ENCODE measurements around the gene NMNAT2. TPM values are rescaled to one million over a fixed set of nuclear protein-coding genes. Genes with fewer than 3 reads are reported as not detected.

NMNAT2 gene
- total RNA-seq, 4 donors from 2014 or later: 0.20 to 0.48 (median 0.27) TPM; not detected in 1

DNA sequence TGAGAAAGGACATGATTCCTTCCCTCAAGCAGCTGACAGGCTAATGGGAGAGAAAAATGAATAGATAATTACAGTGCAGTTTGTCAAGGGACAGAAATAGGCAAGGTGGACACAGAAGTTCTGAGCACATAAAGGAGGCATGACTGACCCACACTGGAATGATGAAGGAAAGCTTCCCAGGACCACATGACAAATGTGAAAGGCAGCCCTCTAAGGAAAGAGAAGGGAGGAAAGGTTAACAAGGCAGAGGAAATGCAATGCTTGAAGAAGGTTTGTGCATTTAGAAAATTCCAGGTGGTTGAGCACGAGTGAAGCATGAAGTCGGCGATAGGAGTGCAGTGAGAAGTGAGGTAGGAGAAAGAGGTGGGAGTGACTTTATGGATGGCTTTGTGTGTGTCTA lies 194.7 kb downstream of the NMNAT2 start:
- Histone ChIP-seq H3K4me1 (peaks cover 5 to 14% (median 9%) of the 10 kb centered on the region in 4 donors), H3K4me3 (no peak overlapping the region), H3K27me3 (no peaks in the 10 kb centered on the region), H3K36me3 (no peaks in the 10 kb centered on the region), H3K27ac (no peak overlapping the region), H3K9me3 (no peaks in the 10 kb centered on the region)
- WGBS, 2 donors (ENCODE audit: low coverage in 1 of 2): 92 to 100% methylated on average over 3 of the region's 3 CpGs
- DNase-seq: no peak
- intact Hi-C loops (cut with DNase I; ENCODE audit: low total_unique reads): no loop called here
- in situ Hi-C loops (cut with MboI; ENCODE audit: low pct_ligation_motif_present in 1 of 4, low pct_unique_long_range_greater_than_20kb in 1 of 4, low sequenced_read_pairs in 3 of 4): loop anchor here in 1 of 4 donors (10.0 kb wide), 1 partner anchor 259 kb away; no protein-coding TSS in a partner anchor
- TF ChIP-seq POLR2A (IDR thresholded peaks at IDR 0.05) (no peak), POLR2AphosphoS5 (IDR thresholded peaks at IDR 0.05) (no peak), EP300 (IDR thresholded peaks at IDR 0.05; ENCODE audit: low read depth) (no peak)
- TF ChIP-seq, protein P1, sequence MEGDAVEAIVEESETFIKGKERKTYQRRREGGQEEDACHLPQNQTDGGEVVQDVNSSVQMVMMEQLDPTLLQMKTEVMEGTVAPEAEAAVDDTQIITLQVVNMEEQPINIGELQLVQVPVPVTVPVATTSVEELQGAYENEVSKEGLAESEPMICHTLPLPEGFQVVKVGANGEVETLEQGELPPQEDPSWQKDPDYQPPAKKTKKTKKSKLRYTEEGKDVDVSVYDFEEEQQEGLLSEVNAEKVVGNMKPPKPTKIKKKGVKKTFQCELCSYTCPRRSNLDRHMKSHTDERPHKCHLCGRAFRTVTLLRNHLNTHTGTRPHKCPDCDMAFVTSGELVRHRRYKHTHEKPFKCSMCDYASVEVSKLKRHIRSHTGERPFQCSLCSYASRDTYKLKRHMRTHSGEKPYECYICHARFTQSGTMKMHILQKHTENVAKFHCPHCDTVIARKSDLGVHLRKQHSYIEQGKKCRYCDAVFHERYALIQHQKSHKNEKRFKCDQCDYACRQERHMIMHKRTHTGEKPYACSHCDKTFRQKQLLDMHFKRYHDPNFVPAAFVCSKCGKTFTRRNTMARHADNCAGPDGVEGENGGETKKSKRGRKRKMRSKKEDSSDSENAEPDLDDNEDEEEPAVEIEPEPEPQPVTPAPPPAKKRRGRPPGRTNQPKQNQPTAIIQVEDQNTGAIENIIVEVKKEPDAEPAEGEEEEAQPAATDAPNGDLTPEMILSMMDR (IDR thresholded peaks at IDR 0.05): no peak

DNA sequence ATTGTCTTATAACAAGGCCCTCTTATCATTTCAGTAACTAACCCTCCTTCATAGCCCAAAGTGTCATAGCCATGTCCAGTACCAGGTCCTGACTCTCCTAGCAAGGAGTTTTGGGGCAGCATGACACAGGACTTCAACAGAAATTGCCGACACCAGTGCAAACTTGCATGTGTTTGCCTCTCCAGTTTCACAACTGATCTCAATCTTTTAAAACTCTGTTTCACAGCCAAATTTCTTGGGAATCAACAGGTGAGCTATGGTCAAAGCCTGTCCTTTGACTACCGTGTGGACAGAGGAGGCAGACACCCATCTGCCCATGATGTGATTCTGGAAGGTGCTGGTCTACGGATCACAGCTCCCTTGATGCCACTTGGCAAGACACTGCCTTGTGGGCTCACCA lies 195.3 kb downstream of the NMNAT2 start:
- DNase-seq: no peak
- H3K36me3 ChIP-seq: no peaks in the 10 kb centered on the region
- H3K9me3 ChIP-seq: no peaks in the 10 kb centered on the region
- no peaks in the 10 kb centered on the region for H3K27me3 ChIP-seq
- no peak overlapping the region for H3K4me3 ChIP-seq
- intact Hi-C loops (cut with DNase I; ENCODE audit: low total_unique reads) (no loop called here), in situ Hi-C loops (cut with MboI; ENCODE audit: low pct_ligation_motif_present in 1 of 4, low pct_unique_long_range_greater_than_20kb in 1 of 4, low sequenced_read_pairs in 3 of 4) (loop anchor here in 1 of 4 donors (10.0 kb wide), 1 partner anchor 258 kb away; no protein-coding TSS in a partner anchor)
- 93 to 100% methylated on average over 1 to 3 of the region's 3 CpGs for WGBS, 2 donors (ENCODE audit: low coverage in 1 of 2)
- H3K4me1 ChIP-seq: peaks cover 10 to 16% (median 14%) of the 10 kb centered on the region in 4 donors
- no peak for TF ChIP-seq POLR2AphosphoS5 (IDR thresholded peaks at IDR 0.05)
- no peak for TF ChIP-seq POLR2A (IDR thresholded peaks at IDR 0.05)
- no peak overlapping the region for H3K27ac ChIP-seq

DNA sequence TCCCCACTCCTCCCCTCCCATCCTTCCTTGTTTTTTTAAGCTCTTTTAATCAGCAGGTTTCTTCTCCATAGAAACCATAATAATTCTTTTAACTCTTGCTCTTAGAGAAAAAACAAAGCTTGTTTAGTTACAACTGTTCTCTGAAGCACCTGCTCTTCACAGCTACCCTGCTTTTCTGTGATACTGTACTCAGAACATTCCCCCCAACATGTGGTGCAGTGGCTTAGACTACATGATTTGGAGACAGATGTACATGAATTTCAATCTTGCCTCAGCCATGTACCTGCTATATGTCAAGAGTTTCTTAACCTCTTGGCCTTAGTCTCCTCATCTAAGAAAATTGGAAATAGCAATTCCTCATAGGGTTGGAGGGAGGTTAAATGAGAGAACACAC lies 198.6 kb downstream of the NMNAT2 start:
- H3K27ac ChIP-seq: peak overlapping the region; percentile 60 to 80 (median 74)
- DNase-seq: no peak
- no peaks in the 10 kb centered on the region for H3K36me3 ChIP-seq
- no peaks in the 10 kb centered on the region for H3K27me3 ChIP-seq
- H3K4me3 ChIP-seq: no peak overlapping the region
- intact Hi-C loops (cut with DNase I; ENCODE audit: low total_unique reads): loop anchor here (10.0 kb wide), 1 partner anchor 195 kb away; the partner anchor contains the start of gene LAMC1
- no peaks in the 10 kb centered on the region for H3K9me3 ChIP-seq
- TF ChIP-seq POLR2AphosphoS5 (IDR thresholded peaks at IDR 0.05) (no peak), POLR2A (IDR thresholded peaks at IDR 0.05) (no peak), EP300 (IDR thresholded peaks at IDR 0.05; ENCODE audit: low read depth) (no peak)
- TF ChIP-seq, protein P1 (IDR thresholded peaks at IDR 0.05): no peak
- in situ Hi-C loops (cut with MboI; ENCODE audit: low pct_ligation_motif_present in 1 of 4, low pct_unique_long_range_greater_than_20kb in 1 of 4, low sequenced_read_pairs in 3 of 4): loop anchor here in 1 of 4 donors (10.0 kb wide), 1 partner anchor 255 kb away; no protein-coding TSS in a partner anchor
- peaks cover 14 to 21% (median 17%) of the 10 kb centered on the region in 4 donors for H3K4me1 ChIP-seq

DNA sequence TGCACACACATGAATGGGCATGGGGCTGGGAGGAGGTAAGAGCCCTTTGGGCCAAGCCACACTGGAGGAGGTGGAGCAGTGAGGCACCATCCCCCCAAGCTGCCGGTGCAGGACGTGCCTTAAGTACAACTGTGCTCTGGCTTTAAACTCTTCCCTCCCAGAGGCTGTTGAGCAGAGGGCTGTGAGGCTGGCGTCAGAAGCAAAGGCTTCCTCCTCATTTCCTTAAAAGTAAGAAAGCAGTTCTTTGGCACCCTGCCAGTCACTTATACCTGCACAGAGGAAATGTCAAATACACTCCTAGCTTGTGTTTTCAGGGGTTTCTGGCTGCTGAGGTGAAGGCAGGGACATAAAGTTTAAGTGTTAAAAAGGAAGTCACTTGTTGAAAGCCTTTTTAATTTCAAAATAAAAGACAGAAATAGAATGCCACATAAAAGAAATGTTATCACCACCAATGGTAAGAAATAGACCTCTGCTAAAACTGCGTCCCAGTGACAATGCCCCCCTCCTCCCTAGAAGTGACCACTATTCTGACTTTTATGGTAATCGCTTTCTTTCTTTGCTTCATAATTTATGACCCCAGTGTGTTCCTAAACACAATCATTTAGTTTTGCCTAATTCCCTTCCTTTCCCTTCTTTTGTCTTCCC lies 199.1 kb downstream of the NMNAT2 start:
- DNase-seq: peak; percentile 32
- WGBS, 2 donors (ENCODE audit: low coverage in 1 of 2): 25 to 62% methylated on average over 2 to 5 of the region's 5 CpGs
- peak in 2 of 3 donors; percentile 40 to 43 for TF ChIP-seq POLR2AphosphoS5 (IDR thresholded peaks at IDR 0.05)
- TF ChIP-seq, protein P1 (IDR thresholded peaks at IDR 0.05): no peak
- no peak for TF ChIP-seq POLR2A (IDR thresholded peaks at IDR 0.05)
- no peak for TF ChIP-seq EP300 (IDR thresholded peaks at IDR 0.05; ENCODE audit: low read depth)
- Histone ChIP-seq H3K4me1 (peaks cover 14 to 21% (median 17%) of the 10 kb centered on the region in 4 donors), H3K36me3 (no peaks in the 10 kb centered on the region), H3K9me3 (no peaks in the 10 kb centered on the region), H3K27ac (peak overlapping the region; percentile 60 to 80 (median 74)), H3K4me3 (no peak overlapping the region), H3K27me3 (no peaks in the 10 kb centered on the region)
- in situ Hi-C loops (cut with MboI; ENCODE audit: low pct_ligation_motif_present in 1 of 4, low pct_unique_long_range_greater_than_20kb in 1 of 4, low sequenced_read_pairs in 3 of 4) (no loop called here), intact Hi-C loops (cut with DNase I; ENCODE audit: low total_unique reads) (loop anchor here (10.0 kb wide), 1 partner anchor 194 kb away; the partner anchor contains the start of gene LAMC1)

All from transverse colon (tissue), 4 donors.